Skeletal muscle satellite cell (primary cell): ENCODE results near the gene ZBTB38.

Experiments used
- H3K27me3 ChIP-seq: 2 replicates; pipeline ENCODE4 v1.7.0; 2013; ENCODE audit warnings: low read length; ENCODE audit not compliant: control insufficient read depth, insufficient read depth
- H3K36me3 ChIP-seq: 2 replicates; pipeline ENCODE4 v1.7.0; 2013; ENCODE audit warnings: mild to moderate bottlenecking, control low read depth, low read length; ENCODE audit not compliant: insufficient read depth
- H3K4me1 ChIP-seq: 2 replicates; pipeline ENCODE4 v1.7.0; 2013; ENCODE audit warnings: low read length; ENCODE audit not compliant: control insufficient read depth, insufficient read depth
- H3K4me2 ChIP-seq: 2 replicates; pipeline ENCODE4 v1.7.0; 2013; ENCODE audit warnings: mild to moderate bottlenecking, low read length
- H3K4me3 ChIP-seq: 2 replicates; pipeline ENCODE4 v1.7.0; 2013; ENCODE audit warnings: low read length
- H3K9ac ChIP-seq: 2 replicates; pipeline ENCODE4 v1.7.0; 2013; ENCODE audit warnings: mild to moderate bottlenecking, low read depth, low read length, moderate library complexity
- H3K9me3 ChIP-seq: replicated peaks from 2 replicates; pipeline ENCODE4 v1.7.0; 2013; ENCODE audit warnings: mild to moderate bottlenecking, control low read depth, low read length

The ZBTB38 gene

DNA sequence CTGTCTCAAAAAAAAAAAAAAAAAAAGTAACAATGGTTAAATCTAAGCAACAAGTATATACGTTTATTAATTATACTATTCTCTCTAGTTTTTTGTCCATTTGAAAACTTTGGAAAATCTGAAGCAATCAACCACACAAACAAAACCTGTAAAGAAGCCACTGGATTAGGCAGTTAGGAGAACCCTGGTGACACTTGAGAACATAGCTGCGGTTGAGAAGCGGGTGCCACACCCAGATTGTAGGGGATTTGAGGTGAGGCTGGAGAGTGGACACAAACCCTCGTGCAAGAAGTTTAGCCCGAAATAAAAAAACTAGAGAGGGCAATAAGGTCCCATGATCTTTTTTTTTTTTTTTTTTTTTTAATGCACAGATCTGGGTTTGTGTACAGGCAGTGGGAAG lies 25.9 kb upstream of the ZBTB38 start:
- no peaks in the 10 kb centered on the region for H3K9me3 ChIP-seq
- H3K9ac ChIP-seq, result no peak overlapping the region
- no peaks in the 10 kb centered on the region for H3K27me3 ChIP-seq
- peaks cover 11% of the 10 kb centered on the region for H3K4me1 ChIP-seq
- no peaks in the 10 kb centered on the region for H3K36me3 ChIP-seq
- H3K4me2 ChIP-seq, result no peak overlapping the region
- H3K4me3 ChIP-seq, result no peak overlapping the region

DNA sequence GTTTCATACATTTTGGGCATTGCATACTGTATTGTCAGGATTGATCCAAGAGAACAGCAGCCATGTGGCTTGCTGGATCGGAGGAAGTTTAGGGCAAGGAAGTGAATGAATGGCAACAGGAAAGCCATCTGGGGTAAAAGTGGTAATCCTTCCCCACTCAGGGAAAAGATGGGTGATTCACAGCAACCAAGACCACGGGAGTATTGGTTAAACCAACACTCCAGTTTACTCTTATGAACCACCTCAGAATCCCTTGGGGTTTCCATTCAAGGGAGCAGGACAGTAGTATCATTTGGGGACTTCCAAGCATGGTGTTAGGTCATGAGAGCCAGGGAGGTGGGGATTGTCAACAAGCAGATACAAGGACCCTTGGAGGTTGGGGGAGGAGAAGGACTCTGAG lies 25.2 kb upstream of the ZBTB38 start:
- Histone ChIP-seq H3K9me3 (no peaks in the 10 kb centered on the region), H3K4me3 (no peak overlapping the region), H3K4me1 (peaks cover 6% of the 10 kb centered on the region), H3K36me3 (no peaks in the 10 kb centered on the region), H3K4me2 (no peak overlapping the region), H3K9ac (no peak overlapping the region), H3K27me3 (no peaks in the 10 kb centered on the region)

DNA sequence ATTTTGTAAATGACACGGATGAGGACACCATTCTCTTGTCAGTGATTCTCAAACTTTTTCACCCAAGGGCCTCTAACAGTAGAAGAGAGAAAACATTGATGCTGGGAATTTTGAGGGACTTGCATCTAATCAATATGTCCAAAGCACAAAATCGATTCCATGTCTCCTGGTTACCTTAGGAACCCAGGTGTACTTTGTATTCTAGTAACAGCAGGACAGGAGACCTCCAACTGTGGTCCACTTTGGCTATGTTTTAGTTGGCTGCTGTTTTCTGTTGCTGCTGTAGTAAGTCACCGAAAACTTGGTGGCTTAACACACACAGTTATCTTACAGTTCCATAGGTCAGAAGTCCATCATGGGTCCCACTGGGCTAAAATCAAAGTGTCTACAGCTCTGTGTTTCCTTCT lies 24.4 kb upstream of the ZBTB38 start:
- H3K9me3 ChIP-seq, result no peaks in the 10 kb centered on the region
- H3K4me2 ChIP-seq, result no peak overlapping the region
- no peak overlapping the region for H3K9ac ChIP-seq
- H3K4me3 ChIP-seq, result no peak overlapping the region
- no peaks in the 10 kb centered on the region for H3K36me3 ChIP-seq
- peaks cover 9% of the 10 kb centered on the region for H3K4me1 ChIP-seq
- H3K27me3 ChIP-seq, result no peaks in the 10 kb centered on the region

DNA sequence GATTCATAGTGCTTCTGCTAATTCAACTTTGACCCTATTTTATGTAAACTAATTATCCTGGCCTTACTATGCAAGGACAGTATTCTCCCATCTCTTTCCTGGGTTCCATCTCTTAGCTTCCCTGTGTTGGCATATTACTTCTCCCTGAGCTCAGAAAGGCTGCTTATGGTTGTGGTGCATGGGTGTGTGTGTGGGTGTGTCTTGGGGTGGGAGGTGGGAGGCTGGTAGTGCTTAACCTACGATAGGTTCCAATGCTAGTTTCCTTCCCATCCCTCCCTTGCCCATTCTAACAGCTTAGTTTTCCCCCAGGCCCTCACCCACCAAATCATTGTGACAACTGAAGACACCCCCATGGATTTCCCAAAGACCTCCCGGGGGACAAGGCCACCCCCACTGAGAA lies 22.8 kb upstream of the ZBTB38 start:
- H3K4me1 ChIP-seq, result peaks cover 9% of the 10 kb centered on the region
- H3K4me3 ChIP-seq, result no peak overlapping the region
- H3K9ac ChIP-seq, result no peak overlapping the region
- no peaks in the 10 kb centered on the region for H3K9me3 ChIP-seq
- H3K27me3 ChIP-seq, result no peaks in the 10 kb centered on the region
- H3K36me3 ChIP-seq, result no peaks in the 10 kb centered on the region
- no peak overlapping the region for H3K4me2 ChIP-seq

DNA sequence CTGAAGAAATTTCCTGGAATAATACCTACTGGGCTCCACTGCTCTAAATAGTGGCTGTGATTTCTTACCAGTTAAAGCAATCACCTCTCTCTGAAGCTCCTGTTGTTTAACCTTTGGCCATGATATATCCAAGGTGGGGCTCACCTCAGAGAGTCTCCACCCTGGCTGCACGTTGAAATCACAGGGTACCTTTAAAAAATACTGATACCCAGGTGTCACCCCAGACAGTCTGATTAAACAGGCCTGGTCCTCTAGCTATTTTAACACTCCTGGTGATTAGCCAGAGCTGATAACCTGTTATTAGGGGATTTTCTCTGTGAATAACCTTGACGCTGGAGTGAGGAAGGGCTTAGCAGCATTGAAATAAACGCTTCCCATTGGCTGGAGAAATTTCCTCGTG lies 22.3 kb upstream of the ZBTB38 start:
- Histone ChIP-seq H3K4me3 (no peak overlapping the region), H3K9me3 (no peaks in the 10 kb centered on the region), H3K9ac (no peak overlapping the region), H3K36me3 (no peaks in the 10 kb centered on the region), H3K27me3 (no peaks in the 10 kb centered on the region), H3K4me2 (no peak overlapping the region), H3K4me1 (peaks cover 9% of the 10 kb centered on the region)

DNA sequence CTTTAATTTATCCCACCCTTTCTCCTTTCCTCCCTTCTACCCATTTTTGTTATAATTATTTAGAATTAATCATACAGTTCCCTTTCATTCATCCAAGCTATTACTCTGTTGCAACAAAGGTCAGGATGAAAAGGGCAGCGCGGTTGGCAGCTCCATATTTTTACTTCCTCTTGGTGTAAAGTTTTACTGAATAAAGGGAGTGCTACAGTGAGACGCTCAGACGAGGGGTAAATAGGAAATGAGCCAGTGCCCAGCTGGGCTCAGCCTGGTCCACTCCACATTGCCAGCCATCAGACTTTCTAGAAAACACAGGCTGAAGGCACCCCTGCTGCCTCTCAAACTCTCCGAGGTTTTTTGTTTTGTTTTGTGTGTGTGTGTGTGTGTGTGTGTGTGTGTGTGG lies 21.9 kb upstream of the ZBTB38 start:
- Histone ChIP-seq H3K36me3 (no peaks in the 10 kb centered on the region), H3K4me3 (no peak overlapping the region), H3K4me2 (no peak overlapping the region), H3K9ac (no peak overlapping the region), H3K9me3 (no peaks in the 10 kb centered on the region), H3K27me3 (no peaks in the 10 kb centered on the region), H3K4me1 (peaks cover 9% of the 10 kb centered on the region)

DNA sequence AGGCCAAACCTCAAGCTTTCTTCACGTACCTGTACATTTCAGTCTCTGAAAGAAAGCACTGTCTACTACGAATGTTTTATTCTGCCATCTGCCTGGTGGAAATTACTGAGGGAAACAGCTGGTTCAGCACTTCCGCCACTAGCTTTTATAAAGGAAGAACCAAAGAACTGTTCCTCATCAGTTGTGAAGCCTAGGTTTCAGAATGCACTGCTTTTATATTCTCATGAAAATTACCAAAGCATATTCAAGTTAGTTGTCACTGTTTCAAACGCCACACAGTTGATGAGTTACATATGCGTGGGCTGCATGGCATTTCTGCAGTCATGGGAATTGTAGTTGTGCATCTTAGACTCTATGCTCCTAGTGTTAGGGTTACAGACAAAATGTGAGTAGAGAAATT lies 21.5 kb upstream of the ZBTB38 start:
- H3K9me3 ChIP-seq, result no peaks in the 10 kb centered on the region
- H3K4me3 ChIP-seq, result no peak overlapping the region
- H3K4me1 ChIP-seq, result peaks cover 9% of the 10 kb centered on the region
- no peaks in the 10 kb centered on the region for H3K36me3 ChIP-seq
- H3K9ac ChIP-seq, result no peak overlapping the region
- no peaks in the 10 kb centered on the region for H3K27me3 ChIP-seq
- H3K4me2 ChIP-seq, result no peak overlapping the region

DNA sequence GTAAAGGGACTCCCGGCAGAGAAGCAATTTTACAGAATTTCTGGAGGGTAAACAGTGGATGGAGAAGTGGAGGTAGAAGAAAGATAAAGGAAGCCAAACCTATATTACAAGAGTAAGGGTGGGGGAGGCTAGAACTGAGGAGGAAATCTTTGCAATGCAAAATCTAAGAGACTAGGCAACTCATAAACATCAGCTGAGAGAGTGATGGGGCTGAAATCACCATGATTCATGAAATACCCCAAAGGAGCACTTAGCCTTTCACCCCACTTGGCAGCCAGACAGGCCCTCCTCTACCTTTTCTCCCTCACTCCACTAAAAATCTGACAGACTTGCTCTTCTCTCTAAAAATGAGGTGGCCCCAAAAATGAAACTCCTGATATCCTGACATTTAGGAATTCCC lies 19.5 kb upstream of the ZBTB38 start:
- Histone ChIP-seq H3K4me1 (peaks cover 9% of the 10 kb centered on the region), H3K9me3 (no peaks in the 10 kb centered on the region), H3K4me2 (no peak overlapping the region), H3K9ac (no peak overlapping the region), H3K27me3 (no peaks in the 10 kb centered on the region), H3K36me3 (no peaks in the 10 kb centered on the region), H3K4me3 (no peak overlapping the region)

DNA sequence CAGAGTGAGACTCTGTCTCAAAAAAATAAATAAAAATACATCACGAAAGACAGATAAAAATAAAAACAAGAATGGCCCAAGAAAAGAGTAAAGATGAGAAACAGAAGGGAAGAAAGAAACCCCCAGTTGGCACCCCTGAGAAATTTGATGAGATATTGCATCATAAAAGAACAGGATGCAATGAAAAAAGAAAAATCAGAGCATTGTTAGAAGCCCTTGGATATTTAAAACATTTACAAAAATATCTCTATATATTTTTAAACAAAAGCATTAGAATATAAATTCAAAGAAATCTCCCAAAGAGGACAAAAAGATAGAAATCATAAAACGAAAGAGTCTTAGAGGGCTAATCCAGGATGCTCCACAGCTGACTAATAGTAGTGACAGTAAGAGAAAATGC lies 18.6 kb upstream of the ZBTB38 start:
- Histone ChIP-seq H3K9ac (no peak overlapping the region), H3K4me3 (no peak overlapping the region), H3K27me3 (no peaks in the 10 kb centered on the region), H3K4me2 (no peak overlapping the region), H3K36me3 (no peaks in the 10 kb centered on the region), H3K4me1 (peaks cover 9% of the 10 kb centered on the region), H3K9me3 (no peaks in the 10 kb centered on the region)

DNA sequence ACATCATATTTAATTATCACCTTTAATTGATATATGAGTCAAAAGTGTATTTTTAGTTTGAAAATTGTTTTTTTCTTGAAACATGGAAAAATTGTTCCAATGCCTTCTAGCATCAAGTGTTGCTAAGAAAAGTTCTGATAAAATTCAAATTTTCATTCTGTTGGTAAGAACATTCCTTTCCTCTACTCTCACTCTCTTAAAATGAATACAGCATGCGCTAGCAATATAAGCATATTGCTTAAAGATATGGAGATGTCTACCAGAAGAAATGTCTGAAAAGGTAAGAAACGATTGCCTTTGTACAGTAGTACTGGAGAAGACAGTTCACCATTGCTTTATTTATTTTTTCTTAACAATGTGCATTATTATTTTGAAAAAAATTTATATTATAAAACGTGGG lies 17.6 kb upstream of the ZBTB38 start:
- Histone ChIP-seq H3K4me2 (no peak overlapping the region), H3K9me3 (no peaks in the 10 kb centered on the region), H3K27me3 (no peaks in the 10 kb centered on the region), H3K9ac (no peak overlapping the region), H3K4me1 (peaks cover 9% of the 10 kb centered on the region), H3K4me3 (no peak overlapping the region), H3K36me3 (no peaks in the 10 kb centered on the region)

DNA sequence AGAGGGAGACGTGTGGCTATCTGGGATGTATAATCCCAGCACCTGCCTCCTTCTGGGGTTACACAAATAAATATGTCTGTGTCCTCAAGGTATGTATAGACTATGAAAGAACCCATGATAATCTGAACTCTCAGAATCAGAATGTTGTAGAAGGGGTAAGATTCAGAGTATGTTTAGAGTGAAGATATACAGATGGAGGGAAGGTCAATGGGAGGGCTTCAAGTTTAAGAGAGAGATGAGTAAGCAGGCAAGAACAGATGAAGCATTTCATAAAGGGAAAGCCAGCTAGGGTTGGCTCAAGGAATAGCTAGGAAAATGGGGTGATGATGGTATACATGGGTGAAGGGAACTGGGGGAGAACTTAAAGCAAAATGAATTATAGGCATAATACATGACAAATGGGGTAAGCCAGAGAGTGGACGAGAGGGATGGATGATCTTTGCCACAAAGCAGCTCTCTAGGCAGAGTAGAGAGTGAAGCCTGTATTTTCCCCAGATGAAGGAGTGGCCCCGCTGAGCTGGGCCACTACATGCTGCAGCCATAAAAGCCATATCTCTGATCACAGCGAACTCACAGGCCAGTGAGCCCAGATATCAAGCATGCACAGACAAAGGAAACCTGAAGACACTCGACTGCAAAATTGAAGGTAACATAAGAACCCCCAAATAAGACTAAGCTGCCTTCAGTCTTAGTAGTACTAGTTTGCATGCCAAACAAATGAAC lies 15.9 kb upstream of the ZBTB38 start:
- Histone ChIP-seq H3K4me1 (peaks cover 3% of the 10 kb centered on the region), H3K4me2 (no peak overlapping the region), H3K4me3 (no peak overlapping the region), H3K9me3 (no peaks in the 10 kb centered on the region), H3K27me3 (no peaks in the 10 kb centered on the region), H3K36me3 (no peaks in the 10 kb centered on the region), H3K9ac (no peak overlapping the region)

DNA sequence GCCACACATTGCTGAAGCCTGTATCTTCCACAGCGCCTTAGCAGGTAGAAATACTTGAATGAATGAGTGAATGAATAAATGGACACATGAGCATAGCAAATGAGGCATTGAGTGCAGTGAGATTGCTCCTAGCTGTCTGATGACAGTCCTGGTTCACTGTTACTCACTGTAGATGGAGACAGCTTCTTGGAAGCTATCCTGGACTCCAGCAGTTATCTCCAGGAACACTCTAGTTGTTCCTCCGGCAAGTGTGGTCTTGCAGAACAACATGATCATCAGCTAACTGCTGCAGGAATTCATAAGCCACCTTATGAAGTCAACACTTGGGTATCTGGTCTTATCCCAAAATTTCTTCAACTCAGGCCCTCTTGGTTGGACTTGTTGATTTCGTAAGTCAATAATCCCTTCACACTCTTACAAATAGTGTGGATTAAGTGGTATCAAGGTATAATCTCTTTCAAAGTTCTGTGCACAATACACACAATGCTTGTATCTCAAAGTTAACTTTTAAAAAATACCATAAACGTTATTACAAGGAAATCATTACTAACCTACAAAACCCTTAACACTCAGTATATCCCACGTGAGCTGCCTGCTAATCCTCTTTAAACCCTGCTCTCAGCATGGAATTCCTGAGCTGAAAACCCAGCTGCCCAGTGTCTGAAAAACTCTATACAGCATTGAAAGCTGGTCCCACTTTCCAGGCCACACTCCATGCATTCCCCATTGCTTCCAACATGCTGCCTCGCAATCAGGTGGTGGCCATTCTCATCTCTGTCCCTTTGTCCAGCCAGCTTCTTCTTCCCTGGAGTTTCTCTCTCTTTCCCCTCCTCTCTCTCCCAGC lies 14.4 kb upstream of the ZBTB38 start:
- H3K4me1 ChIP-seq, result no peaks in the 10 kb centered on the region
- H3K9me3 ChIP-seq, result no peaks in the 10 kb centered on the region
- H3K36me3 ChIP-seq, result no peaks in the 10 kb centered on the region
- H3K9ac ChIP-seq, result no peak overlapping the region
- H3K27me3 ChIP-seq, result no peaks in the 10 kb centered on the region
- no peak overlapping the region for H3K4me3 ChIP-seq
- H3K4me2 ChIP-seq, result no peak overlapping the region
